ENCODE measurements around the gene PRDM16.

DNA sequence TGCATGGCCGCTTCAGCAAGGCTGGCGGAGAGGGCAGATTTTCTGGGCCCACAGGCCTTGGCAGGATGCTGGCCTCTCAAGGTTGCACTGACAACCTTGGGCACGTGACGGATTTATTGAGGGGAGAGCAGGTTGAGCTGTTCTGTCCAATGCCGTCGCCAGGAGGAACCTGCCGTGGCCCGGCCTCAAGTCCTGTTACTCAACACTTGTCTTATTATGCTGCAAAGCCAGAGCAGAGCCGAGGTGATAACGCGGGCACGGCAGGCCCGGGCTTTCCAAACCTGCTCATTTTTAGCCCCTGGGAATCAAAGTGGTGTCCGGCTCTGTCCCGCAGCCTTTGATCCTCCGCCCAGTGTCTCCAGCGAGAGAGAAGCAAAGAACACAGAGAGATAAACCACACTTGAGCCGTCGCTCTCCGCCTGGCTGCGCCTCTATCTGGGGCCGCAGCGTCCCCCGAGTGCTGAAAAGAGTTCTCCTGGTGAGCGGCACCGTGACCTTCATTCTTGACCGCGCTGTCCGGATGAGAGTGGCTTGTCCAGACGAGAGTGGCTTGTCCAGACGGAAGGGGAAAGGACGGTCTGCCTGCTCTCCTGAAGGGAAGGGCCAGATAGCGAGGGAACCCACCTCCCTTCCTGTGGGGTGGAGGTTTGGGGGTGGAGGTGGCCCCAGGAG is 223.2 kb downstream of the PRDM16 start:
- no peak for TF ChIP-seq OSR1 (CRISPR knock-in tag; IDR thresholded peaks at IDR 0.05)
- no peak for TF ChIP-seq ARNTL (CRISPR knock-in tag; IDR thresholded peaks at IDR 0.05; ENCODE audit: borderline replicate concordance, low read depth)
- TF ChIP-seq, protein P1, sequence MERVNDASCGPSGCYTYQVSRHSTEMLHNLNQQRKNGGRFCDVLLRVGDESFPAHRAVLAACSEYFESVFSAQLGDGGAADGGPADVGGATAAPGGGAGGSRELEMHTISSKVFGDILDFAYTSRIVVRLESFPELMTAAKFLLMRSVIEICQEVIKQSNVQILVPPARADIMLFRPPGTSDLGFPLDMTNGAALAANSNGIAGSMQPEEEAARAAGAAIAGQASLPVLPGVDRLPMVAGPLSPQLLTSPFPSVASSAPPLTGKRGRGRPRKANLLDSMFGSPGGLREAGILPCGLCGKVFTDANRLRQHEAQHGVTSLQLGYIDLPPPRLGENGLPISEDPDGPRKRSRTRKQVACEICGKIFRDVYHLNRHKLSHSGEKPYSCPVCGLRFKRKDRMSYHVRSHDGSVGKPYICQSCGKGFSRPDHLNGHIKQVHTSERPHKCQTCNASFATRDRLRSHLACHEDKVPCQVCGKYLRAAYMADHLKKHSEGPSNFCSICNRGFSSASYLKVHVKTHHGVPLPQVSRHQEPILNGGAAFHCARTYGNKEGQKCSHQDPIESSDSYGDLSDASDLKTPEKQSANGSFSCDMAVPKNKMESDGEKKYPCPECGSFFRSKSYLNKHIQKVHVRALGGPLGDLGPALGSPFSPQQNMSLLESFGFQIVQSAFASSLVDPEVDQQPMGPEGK (CRISPR knock-in tag; IDR thresholded peaks at IDR 0.05; ENCODE audit: borderline replicate concordance): no peak
- TF ChIP-seq, protein P2, sequence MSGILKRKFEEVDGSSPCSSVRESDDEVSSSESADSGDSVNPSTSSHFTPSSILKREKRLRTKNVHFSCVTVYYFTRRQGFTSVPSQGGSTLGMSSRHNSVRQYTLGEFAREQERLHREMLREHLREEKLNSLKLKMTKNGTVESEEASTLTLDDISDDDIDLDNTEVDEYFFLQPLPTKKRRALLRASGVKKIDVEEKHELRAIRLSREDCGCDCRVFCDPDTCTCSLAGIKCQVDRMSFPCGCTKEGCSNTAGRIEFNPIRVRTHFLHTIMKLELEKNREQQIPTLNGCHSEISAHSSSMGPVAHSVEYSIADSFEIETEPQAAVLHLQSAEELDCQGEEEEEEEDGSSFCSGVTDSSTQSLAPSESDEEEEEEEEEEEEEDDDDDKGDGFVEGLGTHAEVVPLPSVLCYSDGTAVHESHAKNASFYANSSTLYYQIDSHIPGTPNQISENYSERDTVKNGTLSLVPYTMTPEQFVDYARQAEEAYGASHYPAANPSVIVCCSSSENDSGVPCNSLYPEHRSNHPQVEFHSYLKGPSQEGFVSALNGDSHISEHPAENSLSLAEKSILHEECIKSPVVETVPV (CRISPR knock-in tag; IDR thresholded peaks at IDR 0.05): no peak
- TF ChIP-seq ESRRG (CRISPR knock-in tag; IDR thresholded peaks at IDR 0.05): no peak
